IMR-90 (cell line): ENCODE results near the gene TSPAN3. TPM values are rescaled to one million over a fixed set of nuclear protein-coding genes. Genes with fewer than 3 reads are reported as not detected.
A peak's percentile ranks its signal among the peaks of the same experiment; 100 is the strongest.

Source experiments
- ATAC-seq: fragments of 200-7000 bp; cut with Tn5 transposase; 2 replicates; pipeline ENCODE4 v1.9.1; 2020; ENCODE audit warnings: low read depth, mild to moderate bottlenecking, moderate library complexity
- BruUV-seq: library from RNA; stranded (reverse); fragments of 400-500 nt; replicated peaks from 2 replicates; lab custom pipeline; 2021; lab: Mats Ljungman, UMichigan
- CTCF ChIA-PET: fragments of 300-600 bp; formaldehyde crosslinking; extraction: SDS; loops from one replicate; lab custom pipeline; 2021; ENCODE audit warnings: antibody characterized with exemption; lab: Yijun Ruan, JAX
- POLR2A ChIA-PET: fragments of 300-600 bp; sonication (Branson Sonifier 250); formaldehyde crosslinking; loops from one replicate; lab custom pipeline; 2022; ENCODE audit warnings: antibody characterized with exemption; ENCODE audit not compliant: unreplicated experiment; lab: Charles Lee
- DNase-seq: peaks from one replicate; pipeline ENCODE4 v3.0.0; 2013
- H2AFZ ChIP-seq: replicated peaks from 2 replicates; pipeline ENCODE3; 2013; ENCODE audit warnings: low read length, mild to moderate bottlenecking; ENCODE audit not compliant: poor library complexity
- H2AK5ac ChIP-seq: 2 replicates; pipeline ENCODE4 v1.6.1; 2013; ENCODE audit warnings: low read depth, low read length, inconsistent platforms
- H2AK9ac ChIP-seq: replicated peaks from 2 replicates; pipeline ENCODE3; 2013; ENCODE audit warnings: mild to moderate bottlenecking, low read depth, low read length, moderate library complexity; ENCODE audit not compliant: poor library complexity
- H2BK120ac ChIP-seq: 2 replicates; pipeline ENCODE4 v1.6.1; 2013; ENCODE audit warnings: low read depth, low read length, inconsistent platforms
- H2BK15ac ChIP-seq: 3 replicates; pipeline ENCODE4 v1.6.1; 2013; ENCODE audit warnings: low read depth, low read length, inconsistent platforms
- H2BK20ac ChIP-seq: 2 replicates; pipeline ENCODE4 v1.6.1; 2013; ENCODE audit warnings: low read depth, mild to moderate bottlenecking, inconsistent platforms, low read length, moderate library complexity
- H2BK5ac ChIP-seq: 2 replicates; pipeline ENCODE4 v1.6.1; 2013; ENCODE audit warnings: mild to moderate bottlenecking, low read depth, low read length, inconsistent platforms; ENCODE audit not compliant: poor library complexity, severe bottlenecking
- H3K14ac ChIP-seq: replicated peaks from 2 replicates; pipeline ENCODE4 v1.6.1; 2013; ENCODE audit warnings: low read depth, low read length, inconsistent platforms
- H3K18ac ChIP-seq: 2 replicates; pipeline ENCODE4 v1.6.1; 2013; ENCODE audit warnings: low read depth, low read length, control low read depth
- H3K23ac ChIP-seq: 2 replicates; pipeline ENCODE4 v1.6.1; 2013; ENCODE audit warnings: low read depth, low read length, inconsistent platforms
- H3K27ac ChIP-seq: 2 replicates; pipeline ENCODE4 v1.5.1; 2013; ENCODE audit warnings: mild to moderate bottlenecking, control low read depth, low read length; ENCODE audit not compliant: insufficient read depth
- H3K27me3 ChIP-seq: 2 replicates; pipeline ENCODE4 v1.6.1; 2013; ENCODE audit warnings: low read length; ENCODE audit not compliant: control insufficient read depth, insufficient read depth
- H3K36me3 ChIP-seq: 2 replicates; pipeline ENCODE4 v1.6.1; 2013; ENCODE audit warnings: low read length, mixed read lengths; ENCODE audit not compliant: control insufficient read depth, insufficient read depth
- H3K4ac ChIP-seq: 2 replicates; pipeline ENCODE4 v1.6.1; 2013; ENCODE audit warnings: low read depth, low read length, inconsistent platforms
- H3K4me1 ChIP-seq: 2 replicates; pipeline ENCODE4 v1.6.1; 2013; ENCODE audit warnings: low read length, mixed read lengths; ENCODE audit not compliant: control insufficient read depth, insufficient read depth
- H3K4me2 ChIP-seq: 2 replicates; pipeline ENCODE4 v1.6.1; 2013; ENCODE audit warnings: low read depth, mild to moderate bottlenecking, control low read depth, low read length, moderate library complexity
- H3K4me3 ChIP-seq: 2 replicates; pipeline ENCODE4 v1.5.1; 2013; ENCODE audit warnings: low read depth, mild to moderate bottlenecking, control low read depth, low read length, moderate library complexity; ENCODE audit not compliant: insufficient read depth
- H3K56ac ChIP-seq: 2 replicates; pipeline ENCODE4 v1.6.1; 2013; ENCODE audit warnings: low read length, inconsistent platforms; ENCODE audit not compliant: insufficient read depth; ENCODE audit errors: extremely low read depth
- H3K79me1 ChIP-seq, 2 experiments: 2 replicates each; pipeline ENCODE4 v1.6.1; 2013; ENCODE audit warnings: low read length in 2 of 2, inconsistent platforms in 1 of 2, low read depth in 1 of 2
- H3K9ac ChIP-seq: 2 replicates; pipeline ENCODE4 v1.6.1; 2013; ENCODE audit warnings: low read depth, low read length, control low read depth
- H3K9me1 ChIP-seq: 2 replicates; pipeline ENCODE4 v1.6.1; 2013; ENCODE audit warnings: low read length, inconsistent platforms; ENCODE audit not compliant: insufficient read depth
- H3K9me3 ChIP-seq: 2 replicates; pipeline ENCODE4 v1.6.1; 2013; ENCODE audit warnings: low read length; ENCODE audit not compliant: control insufficient read depth, insufficient read depth
- H4K20me1 ChIP-seq: 2 replicates; pipeline ENCODE4 v1.6.1; 2013; ENCODE audit warnings: low read length, inconsistent platforms; ENCODE audit not compliant: insufficient read depth
- H4K5ac ChIP-seq: 2 replicates; pipeline ENCODE4 v1.6.1; 2013; ENCODE audit warnings: mild to moderate bottlenecking, low read depth, low read length, control low read depth
- H4K8ac ChIP-seq, 2 experiments: 2 replicates each; pipeline ENCODE4 v1.6.1; 2013; ENCODE audit warnings: low read depth in 2 of 2, low read length in 2 of 2, control low read depth in 1 of 2, inconsistent platforms in 1 of 2
- H4K91ac ChIP-seq: 2 replicates; pipeline ENCODE4 v1.6.1; 2013; ENCODE audit warnings: low read depth, low read length, inconsistent platforms; ENCODE audit not compliant: insufficient read depth
- CEBPB ChIP-seq: IDR thresholded peaks from 2 replicates; pipeline ENCODE4 v1.6.1; 2012; ENCODE audit warnings: low read depth, low read length, improper control_type of control experiment
- WGBS, 2 experiments: methylation state at CpG; one replicate each; pipeline versions ENCODE4 v1.1.5 to v1.1.7; 2013; ENCODE audit warnings: missing lambda C conversion rate in 2 of 2; ENCODE audit not compliant: insufficient read length in 1 of 2; ENCODE audit errors: extremely low coverage in 2 of 2; 5-methylcytosine and 5-hydroxymethylcytosine counted together
- dilution Hi-C: fragments of 300-500 bp; cut with HindIII; formaldehyde crosslinking; loops from one replicate; pipeline ENCODE4 v1.14.3; 2018; ENCODE audit warnings: low sequenced_read_pairs; ENCODE audit not compliant: unreplicated experiment
- in situ Hi-C: fragments of 300-500 bp; cut with MboI; formaldehyde crosslinking; loops from 3 replicates; pipeline ENCODE4 v1.14.3; 2019; ENCODE audit warnings: low sequenced_read_pairs, inconsistent platforms, mixed read lengths
- intact Hi-C: fragments of 100-400 bp; cut with micrococcal nuclease; formaldehyde crosslinking; loops from 2 replicates; pipeline ENCODE4 v1.10.0; 2022
- polyA plus RNA-seq, 3 experiments: library from polyadenylated mRNA; depleted of rRNA; stranded (reverse); fragments of >200 nt; gene quantifications; 2 replicates each; pipeline ENCODE4 v1.2.3, GENCODE V29; 2012; ENCODE audit warnings: low replicate concordance in 1 of 3
- total RNA-seq: library from RNA; depleted of rRNA; stranded (reverse); fragments of >200 nt; gene quantifications from 2 replicates; pipeline ENCODE4 v1.2.3, GENCODE V29; 2012
- TF ChIP-seq, protein P1 (sequence below): fragments of 150-350 bp; IDR thresholded peaks from 2 replicates; pipeline ENCODE4 v1.6.1; 2017; ENCODE audit warnings: mild to moderate bottlenecking, antibody characterized with exemption, low read length, low read depth

Gene TSPAN3
- total and polyA plus RNA-seq, 2 of the 4 experiments (the other 2 are of a cell fraction) = 270 to 295 TPM

DNA sequence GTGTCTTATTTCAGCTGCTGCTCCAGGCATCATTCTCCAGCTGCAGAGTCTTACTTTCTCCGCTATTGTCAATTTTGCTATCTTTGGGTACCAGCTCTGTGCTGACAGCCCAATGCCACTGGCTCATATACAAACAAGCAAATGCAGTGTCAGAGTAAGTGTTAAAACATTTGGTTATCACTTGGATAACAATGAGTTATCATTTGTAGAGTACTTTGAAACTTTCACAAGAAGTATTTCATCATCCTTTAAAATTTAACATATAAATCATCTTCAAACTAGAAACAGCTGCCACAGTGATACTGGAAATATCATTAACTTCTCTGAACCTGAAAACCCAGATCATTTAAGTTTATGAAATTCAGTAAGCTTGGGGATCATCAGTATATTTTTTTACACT lies 13.8 kb downstream of the TSPAN3 start:
- in situ Hi-C loops = no loop called here
- no peak overlapping the region for H3K14ac ChIP-seq
- H2BK20ac ChIP-seq = no peak overlapping the region
- peaks cover 31% of the 10 kb centered on the region for H4K20me1 ChIP-seq
- ChIA-PET CTCF (no interaction called here), POLR2A (no interaction called here)
- no CpG with 5 or more reads among the region's 1 CpG for WGBS, 2 experiments
- no peak overlapping the region for H3K4ac ChIP-seq
- no peak overlapping the region for H3K4me3 ChIP-seq
- no peak overlapping the region for H2AK9ac ChIP-seq
- no peaks in the 10 kb centered on the region for H3K9me3 ChIP-seq
- dilution Hi-C loops = no loop called here
- H2BK15ac ChIP-seq = no peak overlapping the region
- H4K91ac ChIP-seq = no peak overlapping the region
- H3K27me3 ChIP-seq = no peaks in the 10 kb centered on the region
- ATAC-seq (no peak), DNase-seq (no peak)
- H3K9me1 ChIP-seq = peaks cover 22% of the 10 kb centered on the region
- no peak overlapping the region for H3K23ac ChIP-seq
- H4K8ac ChIP-seq = no peak overlapping the region
- H3K18ac ChIP-seq = no peak overlapping the region
- H2BK120ac ChIP-seq = no peak overlapping the region
- no peak overlapping the region for H4K5ac ChIP-seq
- H3K36me3 ChIP-seq = peaks cover 9% of the 10 kb centered on the region
- no peak overlapping the region for H3K27ac ChIP-seq
- no peak overlapping the region for H3K9ac ChIP-seq
- no TSS peak for BruUV-seq
- H3K4me2 ChIP-seq = no peak overlapping the region
- peaks cover 31 to 69% of the 10 kb centered on the region in 2 experiments for H3K79me1 ChIP-seq
- H3K56ac ChIP-seq = no peak overlapping the region
- TF ChIP-seq, protein P1, sequence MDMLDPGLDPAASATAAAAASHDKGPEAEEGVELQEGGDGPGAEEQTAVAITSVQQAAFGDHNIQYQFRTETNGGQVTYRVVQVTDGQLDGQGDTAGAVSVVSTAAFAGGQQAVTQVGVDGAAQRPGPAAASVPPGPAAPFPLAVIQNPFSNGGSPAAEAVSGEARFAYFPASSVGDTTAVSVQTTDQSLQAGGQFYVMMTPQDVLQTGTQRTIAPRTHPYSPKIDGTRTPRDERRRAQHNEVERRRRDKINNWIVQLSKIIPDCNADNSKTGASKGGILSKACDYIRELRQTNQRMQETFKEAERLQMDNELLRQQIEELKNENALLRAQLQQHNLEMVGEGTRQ = no peak
- TF ChIP-seq CEBPB = peak; percentile 41
- H2AK5ac ChIP-seq = no peak overlapping the region
- no peak overlapping the region for H2AFZ ChIP-seq
- intact Hi-C loops = no loop called here
- H2BK5ac ChIP-seq = no peak overlapping the region
- H3K4me1 ChIP-seq = peaks cover 12% of the 10 kb centered on the region
